ENCODE measurements around the gene SHISA5. TPM values are rescaled to one million over a fixed set of nuclear protein-coding genes. Genes with fewer than 3 reads are reported as not detected.
"Not testable (repeated sequence)": the region's sequence is repeated elsewhere in the genome, so short reads cannot be mapped to it uniquely, and the experiment has no call there.

Gene SHISA5
- total RNA-seq, 1 donor from 2014 or later: 181 TPM

DNA sequence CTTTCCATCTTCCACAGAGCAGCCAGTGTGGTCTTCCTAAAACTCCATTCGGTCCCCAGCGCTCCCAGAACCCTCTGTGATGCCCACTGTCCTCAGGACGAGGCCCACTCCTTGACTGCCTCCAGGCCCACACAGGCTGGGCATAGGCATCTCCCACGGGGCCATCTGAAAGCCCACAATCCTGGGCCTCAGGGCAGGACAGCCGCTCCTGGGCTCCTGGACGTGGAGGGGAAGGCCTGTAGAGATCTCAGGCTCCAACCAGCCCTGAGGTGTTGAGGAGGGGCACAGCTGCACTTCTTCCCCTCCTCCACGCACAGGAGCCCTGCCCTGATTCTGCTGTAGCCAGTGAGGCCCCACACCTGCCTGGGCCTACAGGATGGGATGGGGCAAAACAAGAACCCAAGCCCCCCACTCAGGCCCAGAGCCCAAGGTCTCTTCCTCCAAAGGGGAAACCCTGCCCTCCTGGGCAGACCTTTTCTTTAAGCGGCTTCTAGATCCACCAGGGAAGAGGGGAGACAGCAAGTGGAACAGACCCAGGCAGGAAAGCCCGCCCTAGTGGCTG, 25.9 kb downstream of the SHISA5 start:
- DNase-seq (ENCODE audit: low spot score): no peak

DNA sequence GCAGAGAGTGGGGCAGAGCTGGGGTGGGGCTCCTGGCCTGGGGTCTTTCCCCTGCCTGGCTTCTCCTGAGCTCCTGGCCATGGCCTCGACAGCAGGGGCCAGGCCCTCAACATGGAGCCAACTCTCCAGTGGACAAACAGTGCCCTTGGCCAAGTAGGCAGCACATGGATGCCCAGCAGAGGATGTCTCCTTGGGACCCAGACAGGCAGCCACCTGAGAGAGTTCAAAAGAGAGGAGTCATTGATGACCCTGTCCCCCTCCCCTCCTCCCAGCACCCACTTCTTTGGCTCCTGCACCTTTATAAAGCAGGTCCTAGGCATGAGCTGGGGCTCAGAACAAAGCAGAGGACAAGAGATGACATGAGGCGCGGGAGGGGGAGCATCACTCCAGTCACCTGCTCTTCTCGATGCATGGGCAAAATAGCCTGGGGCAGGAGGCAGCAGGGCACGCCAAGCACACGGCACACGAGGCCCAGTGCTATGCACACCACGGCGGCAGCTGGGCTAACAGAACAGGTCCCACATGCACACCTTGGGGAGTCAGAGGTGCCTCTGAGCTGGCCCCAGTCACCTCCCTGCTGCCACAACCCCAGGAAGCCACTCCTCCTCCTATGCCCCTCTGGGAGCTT, 27.4 kb downstream of the SHISA5 start:
- no peak for DNase-seq (ENCODE audit: low spot score)

DNA sequence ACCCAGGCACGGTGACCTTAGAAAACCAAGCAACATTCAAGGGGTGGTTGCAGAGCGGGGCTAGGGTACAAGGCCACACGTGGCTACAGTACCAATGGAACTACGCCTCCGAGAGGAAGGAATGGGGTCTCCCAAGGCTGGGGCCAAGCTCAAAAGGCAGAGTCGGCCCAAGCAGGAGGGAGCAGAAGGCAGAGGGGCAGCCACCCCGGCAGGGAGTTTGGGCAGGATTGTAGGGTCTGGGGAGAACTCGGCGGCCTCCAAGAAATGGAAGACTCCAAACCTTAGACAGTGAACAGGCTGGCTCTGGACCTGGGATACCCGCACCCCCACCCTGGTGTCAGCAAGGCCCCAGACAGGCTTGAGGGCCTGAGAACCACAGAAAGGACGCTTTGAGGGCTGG, 28.8 kb downstream of the SHISA5 start:
- no peak for DNase-seq (ENCODE audit: low spot score)

DNA sequence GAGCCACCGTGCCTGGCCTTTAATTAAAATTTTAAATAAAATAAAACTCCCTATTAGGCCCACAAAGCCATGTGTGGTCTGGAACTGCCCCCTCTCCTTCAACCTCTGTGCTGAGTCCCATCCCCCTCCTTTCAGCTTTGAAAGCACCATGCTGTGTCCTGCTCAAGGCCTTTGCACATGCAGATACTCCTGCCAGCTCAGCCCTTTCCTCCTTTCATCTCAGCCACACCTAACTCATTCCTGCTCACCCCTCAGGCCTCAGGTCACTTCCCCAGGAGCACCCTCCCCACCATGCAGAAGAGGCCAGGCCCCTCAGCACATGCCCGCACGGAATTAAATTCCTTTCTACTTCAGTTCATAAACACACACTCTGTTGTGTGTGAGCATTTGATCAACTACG, 29.4 kb downstream of the SHISA5 start:
- DNase-seq (ENCODE audit: low spot score): no peak

DNA sequence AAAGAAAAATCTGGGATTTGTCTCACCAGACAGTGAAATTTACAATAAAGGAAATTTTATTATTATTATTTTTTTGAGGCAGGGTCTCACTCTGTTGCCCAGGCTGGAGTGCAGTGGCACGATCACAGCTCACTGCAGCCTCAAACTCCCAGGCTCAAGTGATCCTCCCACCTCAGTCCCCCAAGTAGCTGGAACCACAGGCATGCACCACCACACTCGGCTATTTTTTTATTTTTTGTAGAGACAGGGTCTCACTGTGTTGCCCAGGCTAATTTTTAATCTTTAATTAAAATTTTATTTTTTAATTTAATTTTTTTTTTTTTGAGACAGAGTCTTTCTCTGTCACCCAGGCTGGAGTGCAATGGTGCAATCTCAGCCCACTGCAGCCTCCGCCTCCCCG, 29.9 kb downstream of the SHISA5 start:
- not testable (repeated sequence) for DNase-seq (ENCODE audit: low spot score)

DNA sequence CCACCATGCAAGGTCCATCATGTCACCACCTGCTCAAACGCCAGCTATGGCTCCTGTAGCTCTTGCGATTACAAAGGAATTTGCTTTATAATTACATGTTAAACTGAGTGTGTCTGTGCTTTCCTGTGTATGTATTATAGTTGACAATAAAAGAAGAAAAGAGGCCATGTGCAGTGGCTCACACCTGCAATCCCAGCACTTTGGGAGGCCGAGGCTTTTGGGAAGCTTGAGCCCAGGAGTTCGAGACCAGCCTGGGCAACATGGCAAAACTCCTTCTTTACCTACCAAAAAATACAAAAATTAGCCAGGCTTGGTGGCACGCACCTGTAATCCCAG, 30.4 kb downstream of the SHISA5 start:
- DNase-seq (ENCODE audit: low spot score): no peak

DNA sequence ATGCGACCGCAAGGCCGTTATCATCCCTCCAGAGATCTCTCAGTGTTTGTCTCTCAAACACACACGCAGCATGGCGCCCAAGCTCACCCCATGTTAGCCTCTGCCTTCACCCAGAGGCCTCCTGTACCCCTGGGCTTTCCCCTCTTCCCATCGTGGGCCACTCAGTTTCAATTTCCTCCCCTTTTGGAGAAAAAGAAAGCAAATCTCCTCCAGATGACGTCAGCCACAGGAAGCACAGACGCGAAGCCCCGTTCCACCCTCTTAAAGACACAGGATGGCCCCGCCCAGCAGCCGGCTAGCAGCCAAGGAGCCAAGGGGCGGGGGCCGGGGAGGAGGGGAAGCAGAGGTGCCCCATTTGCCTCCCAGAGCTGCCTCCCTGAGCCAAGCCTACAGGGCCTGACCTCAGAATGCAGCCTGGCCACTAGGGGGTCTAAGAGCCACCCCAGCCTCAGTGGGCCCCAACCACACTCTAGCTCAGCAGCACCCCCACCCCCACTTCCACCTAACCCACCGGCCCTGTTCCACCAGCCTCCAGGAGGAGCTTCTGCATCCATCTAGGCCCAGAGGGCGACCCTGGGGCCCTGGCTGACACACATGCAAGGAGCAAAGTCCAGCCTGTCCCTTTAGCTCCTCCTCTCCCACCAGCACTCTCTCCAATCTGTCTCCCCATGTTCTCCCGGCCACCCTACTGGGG, 30.9 kb downstream of the SHISA5 start:
- peak; percentile 92 for DNase-seq (ENCODE audit: low spot score)

DNA sequence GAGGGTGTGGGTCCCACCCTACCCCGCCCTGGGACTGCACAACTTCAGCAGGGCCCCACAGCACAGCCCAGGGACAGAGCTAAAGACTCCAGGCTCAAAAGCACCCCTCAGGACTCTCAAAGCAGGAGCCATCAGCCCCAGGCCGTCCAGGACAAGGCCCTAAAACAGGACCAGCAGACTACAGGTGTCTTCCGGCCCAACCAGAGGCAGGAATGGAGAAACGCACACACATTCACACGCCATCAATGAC, 31.4 kb downstream of the SHISA5 start:
- no peak for DNase-seq (ENCODE audit: low spot score)

DNA sequence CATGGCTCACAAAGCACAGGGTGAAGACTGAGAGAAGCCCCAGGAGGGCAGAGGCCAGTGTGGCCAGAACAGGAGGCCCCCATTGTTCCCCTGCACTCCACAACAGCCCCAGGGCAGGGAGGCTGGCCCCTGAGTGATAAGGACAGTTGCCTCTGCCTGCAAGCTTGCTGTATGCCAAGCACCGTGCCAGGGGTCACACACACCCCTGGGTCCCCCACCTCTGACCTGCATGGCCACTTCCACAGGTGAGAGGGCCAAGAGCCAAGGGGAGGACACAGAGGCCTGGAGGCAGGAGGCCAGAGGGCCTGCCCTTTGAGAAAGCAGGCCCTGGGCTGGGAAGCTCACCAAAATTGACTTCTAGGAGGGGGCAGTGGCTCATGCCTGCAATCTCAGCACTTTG, 33.7 kb downstream of the SHISA5 start:
- DNase-seq (ENCODE audit: low spot score): no peak

DNA sequence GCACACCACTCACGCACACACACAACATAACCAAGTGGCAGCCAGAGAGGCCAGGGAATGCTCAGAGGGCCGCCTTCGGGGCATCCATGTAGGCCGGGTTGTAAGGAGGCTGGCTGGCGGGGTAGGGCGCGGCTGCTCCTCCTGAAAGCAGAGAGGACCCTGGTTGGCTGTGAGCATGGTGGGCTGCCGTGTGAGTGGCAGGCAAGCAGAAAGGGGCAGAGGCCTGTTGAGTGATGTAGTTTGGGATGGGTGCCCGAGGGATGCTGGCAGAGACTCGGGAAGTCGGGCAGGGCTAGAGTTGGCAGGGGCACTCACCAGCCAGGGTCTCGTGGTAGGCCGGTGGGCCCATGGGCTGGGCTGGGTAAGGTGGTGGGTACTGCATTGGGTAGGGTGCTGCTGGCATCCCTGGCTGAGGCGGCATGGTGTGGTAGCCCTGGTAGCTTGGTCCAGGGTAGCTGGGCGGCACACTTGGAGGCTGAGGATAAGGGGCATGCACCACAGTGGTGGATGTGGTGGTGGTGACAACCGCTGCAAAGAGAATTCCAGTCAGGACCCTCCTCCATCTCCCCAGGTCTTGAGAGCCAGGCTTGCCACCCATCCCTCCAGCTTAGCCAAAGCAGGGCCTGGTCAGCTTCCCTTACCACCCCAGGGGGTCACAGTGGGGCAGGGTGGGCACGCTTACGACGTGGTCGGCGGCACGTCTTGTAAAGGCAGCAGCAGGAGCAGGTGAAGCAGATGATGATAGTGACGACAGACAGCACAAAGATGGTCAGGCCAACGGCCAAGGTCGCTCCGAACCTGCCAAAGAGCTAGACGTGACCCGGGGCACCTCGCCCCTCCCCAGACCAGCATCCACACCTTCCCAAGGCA, 34.7 kb downstream of the SHISA5 start:
- DNase-seq (ENCODE audit: low spot score): no peak

DNA sequence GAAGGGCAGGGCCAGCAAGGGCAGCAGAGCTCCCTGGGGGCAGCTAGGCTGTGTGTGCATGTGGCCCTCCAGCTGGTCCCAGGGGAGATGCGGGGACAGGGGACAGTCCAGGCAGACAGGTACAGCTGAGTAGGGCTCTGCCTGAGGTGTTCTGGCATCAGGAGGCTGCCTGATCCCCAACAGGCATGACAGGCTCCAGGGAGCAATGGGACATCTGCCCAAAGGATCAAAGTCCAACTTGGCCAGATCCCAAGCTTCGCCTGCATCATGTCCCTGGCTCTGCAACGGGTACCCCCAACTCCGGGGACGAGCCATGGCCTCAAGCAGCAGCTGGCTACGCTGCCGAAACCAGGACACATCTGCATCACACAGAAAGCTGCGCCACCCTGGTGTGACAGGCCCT, 35.6 kb downstream of the SHISA5 start:
- DNase-seq (ENCODE audit: low spot score): peak; percentile 81

DNA sequence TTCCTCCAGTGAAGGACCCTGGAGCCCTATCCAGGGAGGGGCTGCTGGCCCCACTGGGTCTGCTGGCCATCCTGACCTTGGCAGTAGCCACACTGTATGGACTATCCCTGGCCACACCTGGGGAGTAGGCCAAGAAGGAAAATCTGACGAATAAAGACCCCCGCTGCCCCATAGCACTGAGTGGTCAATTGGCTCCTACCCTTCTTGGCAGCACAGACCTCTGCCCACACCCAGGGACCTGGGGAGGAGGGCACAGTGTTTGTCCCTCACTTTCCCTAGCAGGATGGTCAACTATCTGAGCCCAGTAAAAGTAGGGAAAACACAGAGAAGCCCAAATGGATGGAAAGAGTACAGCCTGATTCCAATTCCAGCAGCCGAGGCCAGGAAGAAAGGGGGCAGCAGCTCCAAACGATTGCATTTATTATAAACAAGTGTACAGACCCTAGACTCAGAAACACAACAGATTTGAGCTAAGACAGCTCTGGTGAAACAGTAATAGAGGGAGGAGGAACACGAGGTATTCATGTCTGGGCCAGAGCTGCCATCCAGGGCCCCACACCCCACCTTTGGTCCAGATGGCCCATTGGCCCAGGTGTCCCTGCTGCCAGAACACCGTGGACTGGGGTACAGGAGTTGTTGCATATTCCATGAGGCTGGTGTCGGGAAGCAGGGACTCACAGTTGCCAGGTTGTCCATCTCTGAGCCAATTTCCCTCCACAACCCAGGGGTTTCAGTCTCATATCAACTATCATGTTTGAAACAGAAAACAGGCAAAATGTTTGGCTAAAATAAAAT, 36.3 kb downstream of the SHISA5 start:
- DNase-seq (ENCODE audit: low spot score): no peak

DNA sequence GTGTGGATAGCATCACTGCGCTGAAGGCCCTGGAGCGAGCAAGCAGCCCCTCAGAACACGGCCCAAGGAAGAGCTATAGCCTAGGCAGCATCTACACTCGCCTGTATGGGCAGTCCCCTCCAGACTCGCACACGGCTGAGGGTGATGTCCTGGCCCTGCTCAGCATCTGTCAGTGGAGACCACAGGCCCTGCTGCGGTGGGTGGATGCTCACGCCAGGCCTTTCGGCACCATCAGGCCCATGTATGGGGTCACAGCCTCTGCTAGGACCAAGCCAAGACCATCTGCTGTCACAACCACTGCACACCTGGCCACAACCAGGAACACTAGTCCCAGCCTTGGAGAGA, 36.9 kb downstream of the SHISA5 start:
- no peak for DNase-seq (ENCODE audit: low spot score)

DNA sequence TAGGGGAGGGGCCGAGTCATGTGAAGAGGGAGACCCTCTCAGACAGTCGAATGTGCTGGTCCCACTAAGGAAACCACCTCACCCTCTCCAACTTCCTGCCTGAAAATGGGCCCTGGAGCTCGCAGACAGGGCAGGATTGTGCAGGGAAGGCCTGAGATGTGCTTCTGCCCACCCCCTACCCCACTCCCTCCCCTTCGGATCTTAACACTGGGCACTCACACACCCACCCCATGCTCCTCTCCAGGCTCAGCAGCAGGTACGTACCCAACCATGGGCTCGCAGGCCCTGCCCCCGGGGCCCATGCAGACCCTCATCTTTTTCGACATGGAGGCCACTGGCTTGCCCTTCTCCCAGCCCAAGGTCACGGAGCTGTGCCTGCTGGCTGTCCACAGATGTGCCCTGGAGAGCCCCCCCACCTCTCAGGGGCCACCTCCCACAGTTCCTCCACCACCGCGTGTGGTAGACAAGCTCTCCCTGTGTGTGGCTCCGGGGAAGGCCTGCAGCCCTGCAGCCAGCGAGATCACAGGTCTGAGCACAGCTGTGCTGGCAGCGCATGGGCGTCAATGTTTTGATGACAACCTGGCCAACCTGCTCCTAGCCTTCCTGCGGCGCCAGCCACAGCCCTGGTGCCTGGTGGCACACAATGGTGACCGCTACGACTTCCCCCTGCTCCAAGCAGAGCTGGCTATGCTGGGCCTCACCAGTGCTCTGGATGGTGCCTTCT, 37.4 kb downstream of the SHISA5 start:
- DNase-seq (ENCODE audit: low spot score): no peak

DNA sequence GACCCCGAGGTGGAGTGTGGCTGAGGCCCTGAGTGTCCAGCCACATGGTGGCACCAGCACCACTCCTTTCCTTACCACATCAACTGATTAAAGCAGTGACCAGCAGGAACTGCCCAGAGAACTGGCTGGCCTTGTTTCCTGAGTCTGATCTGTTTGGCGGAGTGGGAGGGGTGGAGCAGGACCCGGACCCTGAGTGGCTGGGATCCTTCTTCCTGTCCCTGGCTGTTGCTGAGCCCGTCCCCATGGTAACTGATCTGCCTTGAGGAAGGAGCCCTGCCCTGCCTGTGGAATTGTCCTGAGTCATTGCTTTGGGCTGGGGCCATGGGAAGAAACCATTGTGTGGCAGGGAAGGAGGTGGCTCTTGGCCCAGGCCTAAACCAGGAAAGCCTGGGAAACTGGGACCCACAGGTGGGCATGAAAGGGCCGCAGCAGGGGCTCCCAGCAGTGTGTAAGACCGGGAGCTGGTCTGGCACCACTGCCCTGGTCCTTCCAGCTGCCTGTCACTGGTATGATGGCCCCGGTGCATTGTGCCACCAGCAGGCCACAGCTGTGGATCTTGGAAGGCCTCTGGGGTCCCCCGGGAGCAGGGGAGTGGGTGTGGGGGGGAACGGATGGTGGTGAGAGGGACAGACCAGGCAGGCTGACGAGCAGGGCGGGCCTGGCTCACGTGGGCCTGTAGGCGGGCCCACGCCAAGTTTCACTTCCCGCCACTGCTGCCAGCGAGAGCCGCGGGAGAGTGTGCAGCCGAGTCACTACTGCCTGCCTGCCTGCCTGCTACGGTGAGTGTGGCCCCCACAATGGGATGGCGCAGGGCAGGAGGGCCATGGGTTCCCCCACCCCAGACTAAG, 38.2 kb downstream of the SHISA5 start:
- DNase-seq (ENCODE audit: low spot score): peak; percentile 99

DNA sequence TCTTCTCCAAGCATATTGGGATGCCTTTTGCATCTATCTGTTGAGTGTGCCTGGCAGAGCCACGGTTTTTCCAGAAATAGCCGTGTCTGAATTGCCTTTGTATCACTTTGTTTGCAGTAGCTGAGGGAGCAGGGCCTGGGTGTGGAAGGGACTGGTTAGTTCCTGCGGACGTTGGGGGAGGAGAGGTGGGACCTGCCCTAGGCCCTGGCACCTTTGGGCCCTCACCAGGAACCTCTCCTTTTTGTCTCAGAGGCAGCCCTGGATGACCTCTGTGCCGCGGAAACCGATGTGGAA, 38.8 kb downstream of the SHISA5 start:
- DNase-seq (ENCODE audit: low spot score): no peak

DNA sequence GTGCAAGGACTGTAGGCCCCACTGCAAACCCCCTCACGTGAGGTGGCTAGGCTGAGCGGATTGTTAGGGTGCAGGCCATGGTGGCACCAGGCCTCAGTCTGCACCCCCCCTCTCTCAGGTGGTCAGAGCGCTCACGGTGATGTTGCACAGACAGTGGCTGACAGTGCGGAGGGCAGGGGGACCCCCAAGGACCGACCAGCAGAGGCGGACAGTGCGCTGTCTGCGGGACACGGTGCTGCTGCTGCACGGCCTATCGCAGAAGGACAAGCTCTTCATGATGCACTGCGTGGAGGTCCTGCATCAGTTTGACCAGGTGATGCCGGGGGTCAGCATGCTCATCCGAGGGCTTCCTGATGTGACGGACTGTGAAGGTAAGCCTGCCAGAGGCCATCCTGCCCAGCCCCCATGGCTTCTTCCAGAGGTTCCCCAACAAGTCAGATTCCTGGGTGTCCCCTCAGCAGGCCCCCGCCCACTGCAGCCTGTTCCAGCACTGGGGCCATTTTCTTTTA, 39.2 kb downstream of the SHISA5 start:
- DNase-seq (ENCODE audit: low spot score): no peak

DNA sequence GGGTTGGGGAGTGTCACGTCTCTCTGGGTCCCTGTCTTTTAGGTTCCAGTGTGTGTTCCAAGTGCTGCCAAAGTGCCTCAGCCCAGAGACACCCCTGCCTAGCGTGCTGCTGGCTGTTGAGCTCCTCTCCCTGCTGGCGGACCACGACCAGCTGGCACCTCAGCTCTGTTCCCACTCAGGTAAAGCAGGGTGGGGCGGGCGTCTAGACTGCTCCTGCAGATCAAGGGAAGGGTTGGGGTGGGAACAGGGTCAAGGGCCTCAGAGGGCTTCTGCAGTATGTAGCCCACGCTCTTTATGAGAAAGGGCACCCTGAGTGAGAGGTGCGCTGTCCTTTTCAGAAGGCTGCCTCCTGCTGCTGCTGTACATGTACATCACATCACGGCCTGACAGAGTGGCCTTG, 40.3 kb downstream of the SHISA5 start:
- DNase-seq (ENCODE audit: low spot score): no peak

DNA sequence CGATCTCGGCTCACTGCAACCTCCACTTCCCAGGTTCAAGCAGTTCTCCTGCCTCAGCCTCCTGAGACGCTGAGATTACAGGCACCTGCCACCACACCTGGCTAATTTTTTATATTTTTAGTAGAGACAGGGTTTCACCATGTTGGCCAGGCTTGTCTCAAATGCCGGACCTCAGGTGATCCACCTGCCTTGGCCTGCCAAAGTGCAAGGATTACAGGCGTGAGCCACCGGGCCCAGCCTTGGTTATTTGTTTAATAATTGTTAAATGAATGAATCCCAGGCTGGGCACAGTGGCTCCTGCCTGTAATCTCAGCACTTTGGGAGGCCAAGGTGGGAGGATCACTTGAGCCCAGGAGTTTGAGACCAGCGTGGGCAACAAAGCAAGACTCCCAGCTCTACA, 42.2 kb downstream of the SHISA5 start:
- not testable (repeated sequence) for DNase-seq (ENCODE audit: low spot score)

DNA sequence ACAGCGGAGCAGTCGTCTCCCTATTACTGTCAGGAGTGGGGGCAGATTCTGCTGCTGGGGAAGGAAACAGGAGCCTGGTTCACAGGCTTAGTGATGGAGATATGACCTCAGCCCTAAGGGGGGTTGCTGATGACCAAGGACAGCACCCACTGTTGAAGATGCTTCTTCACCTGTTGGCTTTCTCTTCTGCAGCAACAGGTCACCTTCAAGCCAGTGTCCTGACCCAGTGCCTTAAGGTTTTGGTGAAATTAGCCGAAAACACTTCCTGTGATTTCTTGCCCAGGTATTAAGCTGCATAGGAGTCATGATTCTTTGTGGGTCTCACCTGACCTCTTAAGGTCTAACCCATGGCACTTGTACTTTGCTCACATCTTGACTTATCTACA, 43.5 kb downstream of the SHISA5 start:
- DNase-seq (ENCODE audit: low spot score): no peak
